ENCODE measurements around the gene CSMD2.

DNA sequence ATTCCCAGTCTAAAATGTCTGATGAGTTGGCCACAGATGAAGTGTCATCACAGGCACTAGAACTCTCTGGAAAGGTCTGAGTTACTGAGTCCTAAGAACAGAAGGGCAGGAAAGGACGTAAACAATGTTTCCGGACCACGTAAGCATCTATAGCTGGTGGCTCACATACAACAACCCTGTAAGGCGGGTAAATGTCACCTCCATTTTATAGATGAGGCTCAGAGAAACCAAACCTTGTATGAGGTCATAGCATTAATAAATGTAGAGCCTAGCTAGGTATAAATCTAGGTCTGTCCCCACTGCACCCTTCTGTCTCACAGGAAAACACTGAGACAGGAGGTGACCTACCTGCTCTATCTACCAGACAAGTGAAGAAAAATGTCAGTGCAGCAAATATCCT is 86.6 kb downstream of the CSMD2 start:
- TF ChIP-seq, protein P1, sequence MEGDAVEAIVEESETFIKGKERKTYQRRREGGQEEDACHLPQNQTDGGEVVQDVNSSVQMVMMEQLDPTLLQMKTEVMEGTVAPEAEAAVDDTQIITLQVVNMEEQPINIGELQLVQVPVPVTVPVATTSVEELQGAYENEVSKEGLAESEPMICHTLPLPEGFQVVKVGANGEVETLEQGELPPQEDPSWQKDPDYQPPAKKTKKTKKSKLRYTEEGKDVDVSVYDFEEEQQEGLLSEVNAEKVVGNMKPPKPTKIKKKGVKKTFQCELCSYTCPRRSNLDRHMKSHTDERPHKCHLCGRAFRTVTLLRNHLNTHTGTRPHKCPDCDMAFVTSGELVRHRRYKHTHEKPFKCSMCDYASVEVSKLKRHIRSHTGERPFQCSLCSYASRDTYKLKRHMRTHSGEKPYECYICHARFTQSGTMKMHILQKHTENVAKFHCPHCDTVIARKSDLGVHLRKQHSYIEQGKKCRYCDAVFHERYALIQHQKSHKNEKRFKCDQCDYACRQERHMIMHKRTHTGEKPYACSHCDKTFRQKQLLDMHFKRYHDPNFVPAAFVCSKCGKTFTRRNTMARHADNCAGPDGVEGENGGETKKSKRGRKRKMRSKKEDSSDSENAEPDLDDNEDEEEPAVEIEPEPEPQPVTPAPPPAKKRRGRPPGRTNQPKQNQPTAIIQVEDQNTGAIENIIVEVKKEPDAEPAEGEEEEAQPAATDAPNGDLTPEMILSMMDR (IDR thresholded peaks at IDR 0.05) = no peak
- no peak for TF ChIP-seq POLR2A (IDR thresholded peaks at IDR 0.05)

Data from sigmoid colon (tissue), 3 donors.